ENCODE results near the gene SLC10A7. TPM values are rescaled to one million over a fixed set of nuclear protein-coding genes. Genes with fewer than 3 reads are reported as not detected.

SLC10A7 gene
- total and polyA plus RNA-seq, 2 donors (not counting 1 experiment from before 2014, with no cell fraction given) = 7.4 to 12.6 TPM

DNA sequence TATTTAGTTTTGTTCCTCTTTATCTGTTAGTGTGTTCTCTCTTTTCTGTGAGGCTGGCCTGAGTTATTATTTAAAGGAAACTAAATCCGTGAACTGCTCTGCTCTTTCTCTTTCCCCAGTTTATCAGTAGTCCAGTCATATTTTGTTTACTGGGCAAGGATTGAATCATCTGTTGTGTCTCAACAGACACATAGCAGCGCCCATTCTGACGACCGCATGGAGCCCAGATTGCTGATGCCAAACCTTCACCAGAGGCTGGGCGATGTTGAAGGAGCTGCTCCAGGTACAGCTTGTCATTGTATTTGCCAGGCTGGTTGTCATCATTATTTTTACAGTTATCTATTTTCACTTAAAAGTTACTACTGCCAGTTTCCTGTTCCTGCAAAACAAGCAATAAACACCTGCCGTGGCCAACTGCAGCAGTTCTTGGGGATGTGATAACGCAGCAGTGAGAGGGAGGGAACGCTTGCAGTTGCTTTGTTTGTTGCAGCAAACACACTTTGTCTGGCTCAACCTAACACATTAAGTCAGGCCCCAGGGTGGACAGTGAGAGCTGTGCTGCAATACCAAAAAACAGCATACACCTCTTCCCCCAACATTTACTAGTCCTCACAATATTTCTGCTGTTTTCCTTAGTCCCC lies 297.3 kb downstream of the SLC10A7 start:
- TF ChIP-seq EZH2 (IDR thresholded peaks at IDR 0.05; ENCODE audit: low read length, missing control alignments) = no peak
- TF ChIP-seq, protein P1, sequence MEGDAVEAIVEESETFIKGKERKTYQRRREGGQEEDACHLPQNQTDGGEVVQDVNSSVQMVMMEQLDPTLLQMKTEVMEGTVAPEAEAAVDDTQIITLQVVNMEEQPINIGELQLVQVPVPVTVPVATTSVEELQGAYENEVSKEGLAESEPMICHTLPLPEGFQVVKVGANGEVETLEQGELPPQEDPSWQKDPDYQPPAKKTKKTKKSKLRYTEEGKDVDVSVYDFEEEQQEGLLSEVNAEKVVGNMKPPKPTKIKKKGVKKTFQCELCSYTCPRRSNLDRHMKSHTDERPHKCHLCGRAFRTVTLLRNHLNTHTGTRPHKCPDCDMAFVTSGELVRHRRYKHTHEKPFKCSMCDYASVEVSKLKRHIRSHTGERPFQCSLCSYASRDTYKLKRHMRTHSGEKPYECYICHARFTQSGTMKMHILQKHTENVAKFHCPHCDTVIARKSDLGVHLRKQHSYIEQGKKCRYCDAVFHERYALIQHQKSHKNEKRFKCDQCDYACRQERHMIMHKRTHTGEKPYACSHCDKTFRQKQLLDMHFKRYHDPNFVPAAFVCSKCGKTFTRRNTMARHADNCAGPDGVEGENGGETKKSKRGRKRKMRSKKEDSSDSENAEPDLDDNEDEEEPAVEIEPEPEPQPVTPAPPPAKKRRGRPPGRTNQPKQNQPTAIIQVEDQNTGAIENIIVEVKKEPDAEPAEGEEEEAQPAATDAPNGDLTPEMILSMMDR (conservative IDR thresholded peaks at IDR 0.05 in 1 of 2, IDR thresholded peaks at IDR 0.05 in 1 of 2; ENCODE audit: low read depth in 1 of 2, low read length in 2 of 2) = no peak
- Histone ChIP-seq H3K9me3 (ENCODE audit: control insufficient read depth, insufficient read depth, low read depth, low read length) (no peaks in the 10 kb centered on the region), H3K4me1 (ENCODE audit: control insufficient read depth, extremely low read depth, insufficient read depth, low read length) (no peaks in the 10 kb centered on the region), H3K4me2 (ENCODE audit: extremely low read depth, insufficient read depth, low read length) (no peak overlapping the region), H3K79me2 (ENCODE audit: control insufficient read depth, insufficient read depth, low read length) (no peaks in the 10 kb centered on the region), H3K9ac (ENCODE audit: insufficient read depth, low read length) (no peak overlapping the region), H4K20me1 (ENCODE audit: control insufficient read depth, extremely low read depth, insufficient read depth, low read length) (no peaks in the 10 kb centered on the region), H3K27me3 (ENCODE audit: control insufficient read depth, insufficient read depth, low read length) (no peaks in the 10 kb centered on the region), H3K4me3 (replicated peaks in 1 of 4; ENCODE audit: control extremely low read depth in 1 of 4, insufficient read depth in 1 of 4, low read depth in 3 of 4, low read length in 4 of 4) (no peak overlapping the region), H2AFZ (ENCODE audit: low read length) (no peak overlapping the region), H3K36me3 (ENCODE audit: control insufficient read depth, insufficient read depth, low read length) (no peaks in the 10 kb centered on the region), H3K27ac (ENCODE audit: insufficient read depth, low read length) (no peak overlapping the region)
- DNase-seq (ENCODE audit: low read depth in 2 of 2) = peak; percentile 23 to 28

DNA sequence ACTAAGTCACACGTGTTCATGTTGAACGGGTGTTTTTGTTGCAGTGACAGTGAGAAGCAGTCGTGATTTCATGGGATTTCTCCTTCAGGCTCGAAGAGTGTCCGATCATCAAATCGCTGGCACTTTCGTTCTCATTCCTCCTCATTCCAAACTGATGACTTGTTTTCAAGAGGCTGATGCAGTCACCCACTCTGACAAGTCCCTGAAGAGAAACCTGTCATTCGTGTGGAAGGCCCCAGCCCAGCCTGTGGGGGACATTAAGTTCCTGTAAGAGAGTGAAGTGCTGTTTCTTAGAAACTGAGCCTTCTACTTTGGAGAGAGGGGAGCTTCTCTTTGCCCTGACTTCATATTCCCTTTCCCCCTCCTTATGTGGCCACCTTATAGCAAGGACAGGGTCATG lies 299.4 kb downstream of the SLC10A7 start:
- H3K79me2 ChIP-seq (ENCODE audit: control insufficient read depth, insufficient read depth, low read length) = no peaks in the 10 kb centered on the region

DNA sequence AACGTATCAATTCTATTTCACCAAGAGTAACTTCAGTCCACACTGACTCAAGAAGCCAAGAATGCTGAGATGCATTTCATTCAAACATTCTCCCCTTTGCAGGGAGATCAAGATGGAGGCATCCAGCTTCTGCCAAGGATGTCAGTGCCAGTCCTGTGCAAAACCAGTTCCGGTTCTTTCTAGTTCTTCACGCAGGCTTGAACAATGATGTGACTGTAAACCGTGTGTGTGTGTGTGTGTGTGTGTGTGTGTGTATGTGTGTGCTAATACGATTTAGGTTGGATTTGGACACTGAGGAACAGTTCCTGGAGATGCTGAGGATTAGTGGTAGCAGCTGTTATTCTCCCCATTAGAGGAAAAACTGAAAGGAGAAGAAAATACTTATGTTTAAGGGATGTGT lies 307.5 kb downstream of the SLC10A7 start, which contains the start of gene REELD1:
TSS of gene REELD1 (plus strand) at position 301 of the 400 bp plus-strand sequence. CDS start 2,415 bp downstream, outside the sequence.
- TF ChIP-seq, protein P1 (conservative IDR thresholded peaks at IDR 0.05 in 1 of 2, IDR thresholded peaks at IDR 0.05 in 1 of 2; ENCODE audit: low read depth in 1 of 2, low read length in 2 of 2) = no peak
- no peak for TF ChIP-seq EZH2 (IDR thresholded peaks at IDR 0.05; ENCODE audit: low read length, missing control alignments)
- Histone ChIP-seq H3K4me3 (replicated peaks in 1 of 4; ENCODE audit: control extremely low read depth in 1 of 4, insufficient read depth in 1 of 4, low read depth in 3 of 4, low read length in 4 of 4) (no peak within 1 kb of the TSS), H4K20me1 (ENCODE audit: control insufficient read depth, extremely low read depth, insufficient read depth, low read length) (no peaks in the 10 kb centered on the region), H3K9ac (ENCODE audit: insufficient read depth, low read length) (no peak within 1 kb of the TSS), H2AFZ (ENCODE audit: low read length) (no peak within 1 kb of the TSS), H3K27me3 (ENCODE audit: control insufficient read depth, insufficient read depth, low read length) (no peaks in the 10 kb centered on the region), H3K4me2 (ENCODE audit: extremely low read depth, insufficient read depth, low read length) (no peak within 1 kb of the TSS), H3K9me3 (ENCODE audit: control insufficient read depth, insufficient read depth, low read depth, low read length) (no peaks in the 10 kb centered on the region), H3K4me1 (ENCODE audit: control insufficient read depth, extremely low read depth, insufficient read depth, low read length) (no peaks in the 10 kb centered on the region), H3K36me3 (ENCODE audit: control insufficient read depth, insufficient read depth, low read length) (no peaks in the 10 kb centered on the region), H3K27ac (ENCODE audit: insufficient read depth, low read length) (no peak within 1 kb of the TSS), H3K79me2 (ENCODE audit: control insufficient read depth, insufficient read depth, low read length) (no peaks in the 10 kb centered on the region)
- no peak for DNase-seq (ENCODE audit: low read depth in 2 of 2)

More for the DNA sequence above, 299.4 kb downstream of the SLC10A7 start:
- Histone ChIP-seq H3K27ac (ENCODE audit: insufficient read depth, low read length) (no peak overlapping the region), H3K4me2 (ENCODE audit: extremely low read depth, insufficient read depth, low read length) (peak overlapping the region; percentile 44), H4K20me1 (ENCODE audit: control insufficient read depth, extremely low read depth, insufficient read depth, low read length) (no peaks in the 10 kb centered on the region), H3K36me3 (ENCODE audit: control insufficient read depth, insufficient read depth, low read length) (no peaks in the 10 kb centered on the region), H3K27me3 (ENCODE audit: control insufficient read depth, insufficient read depth, low read length) (no peaks in the 10 kb centered on the region), H3K9me3 (ENCODE audit: control insufficient read depth, insufficient read depth, low read depth, low read length) (no peaks in the 10 kb centered on the region), H3K4me1 (ENCODE audit: control insufficient read depth, extremely low read depth, insufficient read depth, low read length) (no peaks in the 10 kb centered on the region), H3K9ac (ENCODE audit: insufficient read depth, low read length) (no peak overlapping the region), H3K4me3 (replicated peaks in 1 of 4; ENCODE audit: control extremely low read depth in 1 of 4, insufficient read depth in 1 of 4, low read depth in 3 of 4, low read length in 4 of 4) (no peak overlapping the region), H2AFZ (ENCODE audit: low read length) (no peak overlapping the region)
- TF ChIP-seq EZH2 (IDR thresholded peaks at IDR 0.05; ENCODE audit: low read length, missing control alignments) = no peak
- TF ChIP-seq, protein P1 (conservative IDR thresholded peaks at IDR 0.05 in 1 of 2, IDR thresholded peaks at IDR 0.05 in 1 of 2; ENCODE audit: low read depth in 1 of 2, low read length in 2 of 2) = no peak
- peak; percentile 46 to 83 for DNase-seq (ENCODE audit: low read depth in 2 of 2)
